Measurements from ENCODE around the gene IL17D. TPM values are rescaled to one million over a fixed set of nuclear protein-coding genes. Genes with fewer than 3 reads are reported as not detected.

IL17D gene
- total and polyA plus RNA-seq, 10 of the 15 experiments (the other 5 are each of a cell fraction or from before 2014, with no cell fraction given), result 0.03 to 1.6 (median 0.33) TPM

DNA sequence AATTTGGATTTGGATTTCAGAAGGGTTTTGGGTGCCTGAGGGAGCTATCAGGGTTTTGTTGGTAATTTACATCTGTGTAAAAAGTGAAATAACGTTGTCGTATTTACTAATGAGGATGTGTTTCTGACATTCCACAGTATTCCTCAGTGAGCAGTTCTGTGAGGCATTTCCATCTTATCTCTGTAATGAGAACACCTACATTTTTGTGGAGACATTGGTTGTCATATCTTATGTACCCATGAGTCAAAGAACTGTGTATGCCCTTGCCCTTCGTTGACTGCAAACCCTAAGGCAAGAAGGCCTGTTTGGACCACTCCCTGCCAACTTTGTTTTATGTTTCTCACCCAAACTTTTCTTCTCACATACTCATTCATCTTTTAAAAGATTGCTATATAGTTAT, 14.2 kb upstream of the IL17D start (continued):
- TF ChIP-seq, protein P1, sequence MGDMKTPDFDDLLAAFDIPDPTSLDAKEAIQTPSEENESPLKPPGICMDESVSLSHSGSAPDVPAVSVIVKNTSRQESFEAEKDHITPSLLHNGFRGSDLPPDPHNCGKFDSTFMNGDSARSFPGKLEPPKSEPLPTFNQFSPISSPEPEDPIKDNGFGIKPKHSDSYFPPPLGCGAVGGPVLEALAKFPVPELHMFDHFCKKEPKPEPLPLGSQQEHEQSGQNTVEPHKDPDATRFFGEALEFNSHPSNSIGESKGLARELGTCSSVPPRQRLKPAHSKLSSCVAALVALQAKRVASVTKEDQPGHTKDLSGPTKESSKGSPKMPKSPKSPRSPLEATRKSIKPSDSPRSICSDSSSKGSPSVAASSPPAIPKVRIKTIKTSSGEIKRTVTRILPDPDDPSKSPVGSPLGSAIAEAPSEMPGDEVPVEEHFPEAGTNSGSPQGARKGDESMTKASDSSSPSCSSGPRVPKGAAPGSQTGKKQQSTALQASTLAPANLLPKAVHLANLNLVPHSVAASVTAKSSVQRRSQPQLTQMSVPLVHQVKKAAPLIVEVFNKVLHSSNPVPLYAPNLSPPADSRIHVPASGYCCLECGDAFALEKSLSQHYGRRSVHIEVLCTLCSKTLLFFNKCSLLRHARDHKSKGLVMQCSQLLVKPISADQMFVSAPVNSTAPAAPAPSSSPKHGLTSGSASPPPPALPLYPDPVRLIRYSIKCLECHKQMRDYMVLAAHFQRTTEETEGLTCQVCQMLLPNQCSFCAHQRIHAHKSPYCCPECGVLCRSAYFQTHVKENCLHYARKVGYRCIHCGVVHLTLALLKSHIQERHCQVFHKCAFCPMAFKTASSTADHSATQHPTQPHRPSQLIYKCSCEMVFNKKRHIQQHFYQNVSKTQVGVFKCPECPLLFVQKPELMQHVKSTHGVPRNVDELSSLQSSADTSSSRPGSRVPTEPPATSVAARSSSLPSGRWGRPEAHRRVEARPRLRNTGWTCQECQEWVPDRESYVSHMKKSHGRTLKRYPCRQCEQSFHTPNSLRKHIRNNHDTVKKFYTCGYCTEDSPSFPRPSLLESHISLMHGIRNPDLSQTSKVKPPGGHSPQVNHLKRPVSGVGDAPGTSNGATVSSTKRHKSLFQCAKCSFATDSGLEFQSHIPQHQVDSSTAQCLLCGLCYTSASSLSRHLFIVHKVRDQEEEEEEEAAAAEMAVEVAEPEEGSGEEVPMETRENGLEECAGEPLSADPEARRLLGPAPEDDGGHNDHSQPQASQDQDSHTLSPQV (IDR thresholded peaks at IDR 0.05), result no peak

DNA sequence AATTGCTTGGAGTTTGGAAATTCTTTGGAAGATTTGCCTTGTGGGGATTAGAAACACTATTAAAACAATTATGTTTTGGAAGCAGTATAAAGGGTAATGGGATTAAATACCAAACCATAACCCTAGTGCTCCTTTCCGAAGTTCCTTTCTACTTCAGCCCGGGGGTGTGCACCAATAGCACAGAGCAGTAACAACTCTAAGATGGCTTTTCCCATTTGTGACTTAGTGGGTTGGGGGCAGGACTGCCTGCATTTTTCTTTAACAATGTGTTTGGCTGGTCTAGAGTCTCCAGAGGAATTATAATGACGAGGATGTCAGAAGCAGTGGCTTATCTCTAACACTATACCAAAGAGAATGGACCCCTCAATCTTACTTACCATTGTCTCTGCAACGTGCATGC, 11.9 kb upstream of the IL17D start:
- ChIA-PET CTCF (no interaction called here), RAD21 (ENCODE audit: unreplicated experiment) (no interaction called here), SMC1A (ENCODE audit: uncharacterized antibody, unreplicated experiment) (no interaction called here), POLR2A (no interaction called here)
- Histone ChIP-seq H3K27me3 (replicated peaks in 1 of 2; ENCODE audit: control insufficient read depth in 2 of 2, insufficient read depth in 2 of 2, low read length in 1 of 2) (no peaks in the 10 kb centered on the region), H3K9ac (ENCODE audit: control insufficient read depth, insufficient read depth, low read length) (no peak overlapping the region), H3K79me2 (ENCODE audit: control insufficient read depth, insufficient read depth, low read length) (no peaks in the 10 kb centered on the region), H3K4me1 (ENCODE audit: control insufficient read depth, insufficient read depth, low read length) (no peaks in the 10 kb centered on the region), H3K9me3 (replicated peaks; ENCODE audit: control insufficient read depth, insufficient read depth, low read length) (no peaks in the 10 kb centered on the region), H2AFZ (ENCODE audit: control insufficient read depth, low read depth, low read length) (no peak overlapping the region), H4K20me1 (ENCODE audit: control insufficient read depth, insufficient read depth) (no peaks in the 10 kb centered on the region), H3K36me3 (ENCODE audit: control insufficient read depth in 2 of 2, insufficient read depth in 2 of 2, low read length in 1 of 2) (no peaks in the 10 kb centered on the region), H3K4me2 (ENCODE audit: control insufficient read depth, insufficient read depth) (no peak overlapping the region), H3K27ac (ENCODE audit: control insufficient read depth, insufficient read depth) (no peak overlapping the region), H3K4me3 (no peak overlapping the region)
- intact Hi-C loops (cut with micrococcal nuclease; ENCODE audit: unreplicated experiment), result no loop called here
- FAIRE-seq, result no peak
- ATAC-seq, result no peak
- DNase-seq (ENCODE audit: low read depth, low spot score), result no peak
- 62% methylated on average over 4 of the region's 4 CpGs for WGBS (ENCODE audit: insufficient coverage, insufficient replicate concordance, low lambda C conversion rate, missing lambda C conversion rate)
- in situ Hi-C loops (cut with MboI), result no loop called here
- BruUV-seq (replicated peaks), result no TSS peak
- TF ChIP-seq SREBF1 (IDR thresholded peaks at IDR 0.05; ENCODE audit: low read length) (no peak), SMC3 (IDR thresholded peaks at IDR 0.05; ENCODE audit: borderline replicate concordance, low read length) (no peak), HCFC1 (IDR thresholded peaks at IDR 0.05; ENCODE audit: low read length) (no peak), ZZZ3 (IDR thresholded peaks at IDR 0.05; ENCODE audit: control insufficient read depth, insufficient read length, low read depth) (no peak), NFYB (IDR thresholded peaks at IDR 0.05; ENCODE audit: insufficient read depth, low read depth, low read length) (no peak), SUZ12 (IDR thresholded peaks at IDR 0.05; ENCODE audit: unreplicated experiment) (no peak)
- TF ChIP-seq, protein P2, sequence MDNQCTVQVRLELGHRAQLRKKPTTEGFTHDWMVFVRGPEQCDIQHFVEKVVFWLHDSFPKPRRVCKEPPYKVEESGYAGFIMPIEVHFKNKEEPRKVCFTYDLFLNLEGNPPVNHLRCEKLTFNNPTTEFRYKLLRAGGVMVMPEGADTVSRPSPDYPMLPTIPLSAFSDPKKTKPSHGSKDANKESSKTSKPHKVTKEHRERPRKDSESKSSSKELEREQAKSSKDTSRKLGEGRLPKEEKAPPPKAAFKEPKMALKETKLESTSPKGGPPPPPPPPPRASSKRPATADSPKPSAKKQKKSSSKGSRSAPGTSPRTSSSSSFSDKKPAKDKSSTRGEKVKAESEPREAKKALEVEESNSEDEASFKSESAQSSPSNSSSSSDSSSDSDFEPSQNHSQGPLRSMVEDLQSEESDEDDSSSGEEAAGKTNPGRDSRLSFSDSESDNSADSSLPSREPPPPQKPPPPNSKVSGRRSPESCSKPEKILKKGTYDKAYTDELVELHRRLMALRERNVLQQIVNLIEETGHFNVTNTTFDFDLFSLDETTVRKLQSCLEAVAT (IDR thresholded peaks at IDR 0.05), result no peak
- TF ChIP-seq, protein P3, sequence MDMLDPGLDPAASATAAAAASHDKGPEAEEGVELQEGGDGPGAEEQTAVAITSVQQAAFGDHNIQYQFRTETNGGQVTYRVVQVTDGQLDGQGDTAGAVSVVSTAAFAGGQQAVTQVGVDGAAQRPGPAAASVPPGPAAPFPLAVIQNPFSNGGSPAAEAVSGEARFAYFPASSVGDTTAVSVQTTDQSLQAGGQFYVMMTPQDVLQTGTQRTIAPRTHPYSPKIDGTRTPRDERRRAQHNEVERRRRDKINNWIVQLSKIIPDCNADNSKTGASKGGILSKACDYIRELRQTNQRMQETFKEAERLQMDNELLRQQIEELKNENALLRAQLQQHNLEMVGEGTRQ (IDR thresholded peaks at IDR 0.05; ENCODE audit: borderline replicate concordance, low read depth, low read length), result no peak
- TF ChIP-seq, protein P4, sequence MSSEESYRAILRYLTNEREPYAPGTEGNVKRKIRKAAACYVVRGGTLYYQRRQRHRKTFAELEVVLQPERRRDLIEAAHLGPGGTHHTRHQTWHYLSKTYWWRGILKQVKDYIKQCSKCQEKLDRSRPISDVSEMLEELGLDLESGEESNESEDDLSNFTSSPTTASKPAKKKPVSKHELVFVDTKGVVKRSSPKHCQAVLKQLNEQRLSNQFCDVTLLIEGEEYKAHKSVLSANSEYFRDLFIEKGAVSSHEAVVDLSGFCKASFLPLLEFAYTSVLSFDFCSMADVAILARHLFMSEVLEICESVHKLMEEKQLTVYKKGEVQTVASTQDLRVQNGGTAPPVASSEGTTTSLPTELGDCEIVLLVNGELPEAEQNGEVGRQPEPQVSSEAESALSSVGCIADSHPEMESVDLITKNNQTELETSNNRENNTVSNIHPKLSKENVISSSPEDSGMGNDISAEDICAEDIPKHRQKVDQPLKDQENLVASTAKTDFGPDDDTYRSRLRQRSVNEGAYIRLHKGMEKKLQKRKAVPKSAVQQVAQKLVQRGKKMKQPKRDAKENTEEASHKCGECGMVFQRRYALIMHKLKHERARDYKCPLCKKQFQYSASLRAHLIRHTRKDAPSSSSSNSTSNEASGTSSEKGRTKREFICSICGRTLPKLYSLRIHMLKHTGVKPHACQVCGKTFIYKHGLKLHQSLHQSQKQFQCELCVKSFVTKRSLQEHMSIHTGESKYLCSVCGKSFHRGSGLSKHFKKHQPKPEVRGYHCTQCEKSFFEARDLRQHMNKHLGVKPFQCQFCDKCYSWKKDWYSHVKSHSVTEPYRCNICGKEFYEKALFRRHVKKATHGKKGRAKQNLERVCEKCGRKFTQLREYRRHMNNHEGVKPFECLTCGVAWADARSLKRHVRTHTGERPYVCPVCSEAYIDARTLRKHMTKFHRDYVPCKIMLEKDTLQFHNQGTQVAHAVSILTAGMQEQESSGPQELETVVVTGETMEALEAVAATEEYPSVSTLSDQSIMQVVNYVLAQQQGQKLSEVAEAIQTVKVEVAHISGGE (CRISPR knock-in tag; IDR thresholded peaks at IDR 0.05), result no peak
- TF ChIP-seq, protein P5, sequence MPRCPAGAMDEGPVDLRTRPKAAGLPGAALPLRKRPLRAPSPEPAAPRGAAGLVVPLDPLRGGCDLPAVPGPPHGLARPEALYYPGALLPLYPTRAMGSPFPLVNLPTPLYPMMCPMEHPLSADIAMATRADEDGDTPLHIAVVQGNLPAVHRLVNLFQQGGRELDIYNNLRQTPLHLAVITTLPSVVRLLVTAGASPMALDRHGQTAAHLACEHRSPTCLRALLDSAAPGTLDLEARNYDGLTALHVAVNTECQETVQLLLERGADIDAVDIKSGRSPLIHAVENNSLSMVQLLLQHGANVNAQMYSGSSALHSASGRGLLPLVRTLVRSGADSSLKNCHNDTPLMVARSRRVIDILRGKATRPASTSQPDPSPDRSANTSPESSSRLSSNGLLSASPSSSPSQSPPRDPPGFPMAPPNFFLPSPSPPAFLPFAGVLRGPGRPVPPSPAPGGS (IDR thresholded peaks at IDR 0.05; ENCODE audit: borderline replicate concordance, insufficient read depth, low read depth, low read length, poor library complexity, severe bottlenecking), result no peak
